Right lobe of liver (tissue), 6 donors: ENCODE results near the gene KCNH1. TPM values are rescaled to one million over a fixed set of nuclear protein-coding genes. Genes with fewer than 3 reads are reported as not detected.

Source experiments
- ATAC-seq, 4 donors: fragments of 200-7000 bp; cut with Tn5 transposase; one replicate each; pipeline ENCODE4 v1.9.1; 2020; ENCODE audit warnings: mild to moderate bottlenecking in 4 of 4, moderate library complexity in 4 of 4
- DNase-seq, 3 donors: peaks; one replicate each; pipeline ENCODE4 v3.0.0-alpha.2; 2020
- H3K27ac ChIP-seq, 3 donors: fragments of 200-600 bp; one replicate each; pipeline ENCODE4 v1.8.0; 2022
- H3K27me3 ChIP-seq, 2 donors: fragments of 200-600 bp; one replicate each; pipeline ENCODE4 v1.8.0; 2022
- H3K36me3 ChIP-seq, 4 donors: fragments of 200-600 bp; sonication (generic) in 1 of 4; one replicate each; pipeline versions ENCODE4 v1.5.1 to v1.8.0; 2017 to 2022; ENCODE audit warnings: control low read depth in 1 of 4
- H3K4me1 ChIP-seq, 4 donors: fragments of 200-600 bp; sonication (generic) in 1 of 4; one replicate each; pipeline versions ENCODE4 v1.5.1 to v1.8.0; 2017 to 2022; ENCODE audit warnings: control low read depth in 1 of 4
- H3K4me3 ChIP-seq, 3 donors: fragments of 200-600 bp; one replicate each; pipeline ENCODE4 v1.8.0; 2022
- H3K9me3 ChIP-seq, 4 donors: fragments of 200-600 bp; sonication (generic) in 1 of 4; one replicate each; pipeline versions ENCODE4 v1.5.1 to v1.8.0; 2017 to 2022; ENCODE audit warnings: control low read depth in 1 of 4
- POLR2A ChIP-seq: fragments of 450-650 bp; IDR thresholded peaks from one replicate; pipeline ENCODE4 v1.6.1; 2017; ENCODE audit warnings: antibody characterized with exemption, mild to moderate bottlenecking
- WGBS: methylation state at CpG from one replicate; pipeline ENCODE4 v1.1.6; 2018; ENCODE audit warnings: low coverage, low lambda C conversion rate; ENCODE audit not compliant: insufficient coverage; ENCODE audit errors: missing lambda C conversion rate; 5-methylcytosine and 5-hydroxymethylcytosine counted together
- intact Hi-C, 2 donors: fragments of 100-400 bp; cut with DNase I; formaldehyde crosslinking; loops; one replicate each; pipeline versions ENCODE4 v1.11.2 to v1.14.1; 2022
- total RNA-seq, 6 experiments: library from RNA; depleted of rRNA in 2 of 6; stranded (reverse); fragments of >200 nt in 2 of 6; fragmentation: NEBNext Ultra II Directional in 3 of 6; extraction: Animal tissue kit (Norgen Biotek cat#: 25700) in 3 of 6; gene quantifications; one replicate each; pipeline versions ENCODE4 v1.1.0 to v1.2.4, GENCODE V29; 2016 to 2023
- TF ChIP-seq, protein P1 (sequence below), 4 donors: fragments of 200-600 bp in 3 of 4; fragments of 450-650 bp in 1 of 4; IDR thresholded peaks; one replicate each; pipeline versions ENCODE4 v1.5.1 to v1.8.0; 2016 to 2022; ENCODE audit warnings: antibody characterized with exemption in 4 of 4, mild to moderate bottlenecking in 2 of 4
- donor health status: DM: no; HTN: yes; CAD: no.
- donor health status: DM: no; HTN: no; CAD: no.
- donor health status: DM: no; HTN: no; CAD: no.
- donor health status: DM: no; HTN: yes; CAD: no.
- donor health status: DM: no; HTN: yes; CAD: no.

KCNH1 gene
- total RNA-seq, 6 experiments from 2014 or later: not detected

DNA sequence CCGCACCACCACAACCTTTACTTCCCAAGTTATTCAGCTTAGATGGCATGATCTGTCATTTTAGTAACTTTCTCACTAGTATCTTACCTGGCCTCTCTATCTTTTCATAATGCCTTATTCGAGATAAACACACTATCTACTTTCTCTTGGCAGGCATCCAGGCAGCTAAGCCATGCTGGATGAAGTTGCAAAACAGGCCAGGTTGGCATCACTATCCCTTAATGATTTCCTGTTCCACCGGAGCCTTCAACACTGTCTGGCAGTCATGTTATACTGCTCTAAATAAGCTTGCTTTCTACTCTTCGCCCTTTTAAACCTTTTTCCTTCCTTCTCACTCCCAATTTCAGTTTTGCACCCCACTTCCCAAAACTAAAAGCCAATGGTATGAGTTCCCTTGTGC is 12.0 kb upstream of the KCNH1 start:
- WGBS: 30% methylated on average over 4 of the region's 4 CpGs
- intact Hi-C loops: no loop called here

DNA sequence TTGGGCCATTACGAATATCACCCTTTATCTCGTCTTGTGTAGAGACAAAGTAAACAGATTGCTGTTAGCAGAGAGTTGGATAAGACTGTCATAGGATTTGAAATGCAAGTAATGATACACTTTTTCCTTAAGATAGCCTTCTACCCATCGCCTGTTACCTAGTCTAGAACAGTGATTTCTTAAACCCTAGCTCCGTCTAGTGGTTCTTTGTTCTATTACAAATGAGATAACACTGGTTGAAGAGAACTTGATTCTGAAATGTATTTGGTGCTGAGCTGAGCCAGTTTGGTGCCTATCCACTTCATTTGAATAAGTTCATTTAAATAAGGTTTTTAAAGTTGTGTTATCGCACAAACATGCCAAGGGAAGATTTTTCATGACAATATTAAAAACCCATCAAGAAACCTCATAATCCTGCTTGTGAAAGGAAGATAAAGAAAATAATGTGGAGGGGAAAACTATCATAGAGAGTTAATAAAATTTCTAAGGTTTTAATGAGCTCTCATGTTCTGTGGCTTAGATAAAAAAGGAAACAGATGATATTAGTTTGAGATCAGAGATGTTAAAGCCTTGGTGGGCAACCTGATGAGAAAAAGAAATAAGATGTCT is 1.5 kb upstream of the KCNH1 start:
- H3K9me3 ChIP-seq: no peaks in the 10 kb centered on the region
- H3K27me3 ChIP-seq: peaks cover 0 to 20% of the 10 kb centered on the region in 2 donors
- no peaks in the 10 kb centered on the region for H3K36me3 ChIP-seq
- no peak for DNase-seq
- ATAC-seq: peak; percentile 53 to 67 (median 61)
- no peak overlapping the region for H3K27ac ChIP-seq
- WGBS: 17% methylated on average over 5 of the region's 5 CpGs
- TF ChIP-seq, protein P1, sequence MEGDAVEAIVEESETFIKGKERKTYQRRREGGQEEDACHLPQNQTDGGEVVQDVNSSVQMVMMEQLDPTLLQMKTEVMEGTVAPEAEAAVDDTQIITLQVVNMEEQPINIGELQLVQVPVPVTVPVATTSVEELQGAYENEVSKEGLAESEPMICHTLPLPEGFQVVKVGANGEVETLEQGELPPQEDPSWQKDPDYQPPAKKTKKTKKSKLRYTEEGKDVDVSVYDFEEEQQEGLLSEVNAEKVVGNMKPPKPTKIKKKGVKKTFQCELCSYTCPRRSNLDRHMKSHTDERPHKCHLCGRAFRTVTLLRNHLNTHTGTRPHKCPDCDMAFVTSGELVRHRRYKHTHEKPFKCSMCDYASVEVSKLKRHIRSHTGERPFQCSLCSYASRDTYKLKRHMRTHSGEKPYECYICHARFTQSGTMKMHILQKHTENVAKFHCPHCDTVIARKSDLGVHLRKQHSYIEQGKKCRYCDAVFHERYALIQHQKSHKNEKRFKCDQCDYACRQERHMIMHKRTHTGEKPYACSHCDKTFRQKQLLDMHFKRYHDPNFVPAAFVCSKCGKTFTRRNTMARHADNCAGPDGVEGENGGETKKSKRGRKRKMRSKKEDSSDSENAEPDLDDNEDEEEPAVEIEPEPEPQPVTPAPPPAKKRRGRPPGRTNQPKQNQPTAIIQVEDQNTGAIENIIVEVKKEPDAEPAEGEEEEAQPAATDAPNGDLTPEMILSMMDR (IDR thresholded peaks at IDR 0.05): peak; percentile 55 to 61 (median 58)
- TF ChIP-seq POLR2A: no peak
- H3K4me3 ChIP-seq: no peak overlapping the region
- intact Hi-C loops: loop anchor here in 1 of 2 donors (10.0 kb wide), 1 partner anchor 551 kb away; no protein-coding TSS in a partner anchor
- peaks cover 0 to 12% (median 3%) of the 10 kb centered on the region in 4 donors for H3K4me1 ChIP-seq

More for the DNA sequence above, 12.0 kb upstream of the KCNH1 start:
- TF ChIP-seq POLR2A: no peak
- TF ChIP-seq, protein P1 (IDR thresholded peaks at IDR 0.05): no peak
- Histone ChIP-seq H3K27me3 (peaks cover 0 to 3% of the 10 kb centered on the region in 2 donors), H3K4me3 (no peak overlapping the region), H3K36me3 (no peaks in the 10 kb centered on the region), H3K4me1 (no peaks in the 10 kb centered on the region), H3K9me3 (no peaks in the 10 kb centered on the region), H3K27ac (no peak overlapping the region)
- peak; percentile 50 to 70 (median 58) for ATAC-seq
- peak in 1 of 3 donors; percentile 52 for DNase-seq

DNA sequence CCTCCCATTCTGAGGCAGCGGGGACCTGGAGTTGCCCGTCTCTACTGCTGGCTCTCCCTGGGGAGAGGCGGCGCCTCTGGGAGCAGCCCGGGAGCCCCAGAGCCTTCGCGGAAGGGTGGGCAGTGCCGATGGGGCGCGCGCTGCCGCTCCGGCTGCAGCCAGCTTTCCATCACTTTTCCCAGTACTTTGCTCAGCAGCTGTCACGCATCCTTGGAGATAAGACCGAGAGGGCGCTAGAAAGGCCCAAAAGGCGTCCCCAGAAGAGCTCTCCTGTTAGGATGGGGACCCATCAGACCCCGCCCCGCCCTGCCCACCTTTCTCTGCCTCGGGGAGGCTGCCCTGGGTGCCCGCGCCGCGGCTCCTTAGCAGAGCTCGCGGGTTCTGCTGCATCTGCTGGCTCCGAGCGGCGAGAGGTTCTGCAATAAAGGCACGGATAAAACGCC is 534 bp downstream of the KCNH1 start:
- peaks cover 0 to 12% (median 3%) of the 10 kb centered on the region in 4 donors for H3K4me1 ChIP-seq
- no CpG with 5 or more reads among the region's 31 CpGs for WGBS
- H3K4me3 ChIP-seq: peak overlapping the region; percentile 25 to 45 (median 32)
- H3K36me3 ChIP-seq: no peaks in the 10 kb centered on the region
- ATAC-seq (peak; percentile 3 to 41 (median 9)), DNase-seq (peak in 1 of 3 donors; percentile 23)
- intact Hi-C loops: loop anchor here (5.0 to 10.0 kb wide), 2 partner anchors 549 to 551 kb away; no protein-coding TSS in a partner anchor
- peaks cover 0 to 20% of the 10 kb centered on the region in 2 donors for H3K27me3 ChIP-seq
- H3K27ac ChIP-seq: no peak overlapping the region
- TF ChIP-seq, protein P1 (IDR thresholded peaks at IDR 0.05): no peak
- TF ChIP-seq POLR2A: no peak
- H3K9me3 ChIP-seq: no peaks in the 10 kb centered on the region

DNA sequence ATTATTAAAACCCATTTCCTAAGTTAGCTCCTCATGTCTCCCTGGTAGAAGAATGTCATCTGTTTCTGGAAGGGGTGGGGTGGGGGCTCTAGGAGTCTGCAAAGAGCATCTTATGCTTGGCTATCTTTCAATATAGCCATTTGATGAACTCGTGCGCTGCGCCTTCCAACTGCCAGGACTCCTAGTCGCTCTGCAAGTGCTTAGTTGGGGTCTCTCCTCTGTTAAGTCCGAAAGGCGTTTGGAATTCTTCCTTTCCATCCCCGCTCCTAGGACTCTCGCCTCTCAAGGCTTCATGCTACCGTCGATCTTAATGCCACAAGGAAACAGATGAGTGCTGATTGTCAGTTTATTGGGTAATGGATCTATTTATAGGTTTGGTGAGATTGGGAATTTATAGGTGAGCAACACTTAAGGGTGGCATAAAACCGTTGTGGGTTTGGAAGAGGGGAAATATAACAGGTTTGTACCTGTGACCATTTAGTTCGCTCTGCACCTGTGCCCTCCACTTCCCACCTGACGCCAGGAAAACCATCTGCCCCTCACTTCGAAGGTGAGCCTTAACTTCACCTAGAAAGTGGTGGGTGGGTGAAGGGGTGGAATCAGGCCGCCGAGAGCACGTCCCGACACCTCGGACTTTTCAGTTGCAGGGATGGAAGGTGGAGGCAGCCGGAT is 1.1 kb downstream of the KCNH1 start:
- peaks cover 0 to 20% of the 10 kb centered on the region in 2 donors for H3K27me3 ChIP-seq
- H3K4me3 ChIP-seq: no peak overlapping the region
- DNase-seq (no peak), ATAC-seq (no peak)
- intact Hi-C loops: loop anchor here (5.0 to 10.0 kb wide), 2 partner anchors 548 to 551 kb away; no protein-coding TSS in a partner anchor
- H3K27ac ChIP-seq: no peak overlapping the region
- WGBS: 14% methylated on average over 18 of the region's 20 CpGs
- H3K36me3 ChIP-seq: no peaks in the 10 kb centered on the region
- TF ChIP-seq, protein P1 (IDR thresholded peaks at IDR 0.05): no peak
- no peak for TF ChIP-seq POLR2A
- H3K9me3 ChIP-seq: no peaks in the 10 kb centered on the region
- H3K4me1 ChIP-seq: peaks cover 0 to 12% (median 3%) of the 10 kb centered on the region in 4 donors
